Mesendoderm (in vitro differentiated cells): ENCODE results near the gene NUP107.

Experiments
- DNase-seq: peaks from one replicate; pipeline ENCODE4 v3.0.0; 2013
- H2AK5ac ChIP-seq: 2 replicates; pipeline ENCODE4 v1.6.1; 2013; ENCODE audit warnings: low read length, inconsistent platforms
- H2BK120ac ChIP-seq: 2 replicates; pipeline ENCODE4 v1.6.1; 2013; ENCODE audit warnings: low read depth, mild to moderate bottlenecking, low read length, moderate library complexity, mixed read lengths
- H2BK15ac ChIP-seq: replicated peaks from 2 replicates; pipeline ENCODE4 v1.6.1; 2013; ENCODE audit warnings: low read depth, mild to moderate bottlenecking, moderate library complexity
- H2BK5ac ChIP-seq: 2 replicates; pipeline ENCODE4 v1.6.1; 2013; ENCODE audit warnings: low read length, inconsistent platforms
- H3K18ac ChIP-seq: 2 replicates; pipeline ENCODE4 v1.6.1; 2013; ENCODE audit warnings: mild to moderate bottlenecking, low read length, mixed read lengths
- H3K23ac ChIP-seq: one replicate; pipeline ENCODE4 v1.6.1; 2013; ENCODE audit warnings: low read length
- H3K27ac ChIP-seq: 2 replicates; pipeline ENCODE4 v1.5.1; 2013; ENCODE audit warnings: low read depth, mild to moderate bottlenecking, inconsistent platforms, low read length, moderate library complexity
- H3K27me3 ChIP-seq: 2 replicates; pipeline ENCODE4 v1.6.1; 2013; ENCODE audit warnings: low read length, control low read depth, mild to moderate bottlenecking, inconsistent platforms; ENCODE audit not compliant: insufficient read depth, poor library complexity
- H3K36me3 ChIP-seq: 2 replicates; pipeline ENCODE4 v1.6.1; 2013; ENCODE audit warnings: low read length, inconsistent platforms; ENCODE audit not compliant: control insufficient read depth, insufficient read depth
- H3K4ac ChIP-seq: one replicate; pipeline ENCODE4 v1.6.1; 2013; ENCODE audit warnings: low read depth, mild to moderate bottlenecking, low read length, moderate library complexity
- H3K4me1 ChIP-seq: 2 replicates; pipeline ENCODE4 v1.6.1; 2013; ENCODE audit warnings: low read depth, low read length, inconsistent platforms; ENCODE audit not compliant: control insufficient read depth
- H3K4me2 ChIP-seq: 2 replicates; pipeline ENCODE4 v1.6.1; 2013; ENCODE audit warnings: low read length
- H3K4me3 ChIP-seq: 2 replicates; pipeline ENCODE4 v1.5.1; 2013; ENCODE audit warnings: mild to moderate bottlenecking, low read length
- H3K56ac ChIP-seq: one replicate; pipeline ENCODE4 v1.6.1; 2013; ENCODE audit warnings: low read length
- H3K79me1 ChIP-seq: 2 replicates; pipeline ENCODE4 v1.6.1; 2013; ENCODE audit warnings: low read length, inconsistent platforms
- H3K79me2 ChIP-seq: 2 replicates; pipeline ENCODE4 v1.6.1; 2013; ENCODE audit warnings: mild to moderate bottlenecking, low read length; ENCODE audit not compliant: control insufficient read depth, insufficient read depth
- H3K9ac ChIP-seq: 2 replicates; pipeline ENCODE4 v1.6.1; 2013; ENCODE audit warnings: low read length, inconsistent platforms
- H4K5ac ChIP-seq: one replicate; pipeline ENCODE4 v1.6.1; 2013; ENCODE audit warnings: low read length
- H4K8ac ChIP-seq: one replicate; pipeline ENCODE4 v1.6.1; 2013; ENCODE audit warnings: low read depth, mild to moderate bottlenecking, control low read depth, low read length, moderate library complexity
- WGBS: extraction: QIAGEN DNeasy Blood & Tissue Kit; methylation state at CpG from one replicate; pipeline ENCODE4 v1.1.7; 2013; ENCODE audit warnings: low lambda C conversion rate, missing lambda C conversion rate; ENCODE audit not compliant: insufficient coverage; ENCODE audit errors: extremely low coverage; 5-methylcytosine and 5-hydroxymethylcytosine counted together

The NUP107 gene

GRCh38 chr12:68785823-68786222, 99.0 kb downstream of the NUP107 start:
- Histone ChIP-seq H3K4me2 (no peak overlapping the region), H3K56ac (no peak overlapping the region), H3K27me3 (no peaks in the 10 kb centered on the region), H3K4me1 (no peaks in the 10 kb centered on the region), H3K79me1 (no peaks in the 10 kb centered on the region), H3K18ac (no peak overlapping the region), H3K9ac (no peak overlapping the region), H4K8ac (no peak overlapping the region), H4K5ac (no peak overlapping the region), H3K27ac (no peak overlapping the region), H3K36me3 (no peaks in the 10 kb centered on the region), H2BK120ac (no peak overlapping the region), H3K4me3 (no peak overlapping the region), H2BK15ac (no peak overlapping the region), H3K4ac (no peak overlapping the region), H2AK5ac (no peak overlapping the region), H3K23ac (no peak overlapping the region), H3K79me2 (no peaks in the 10 kb centered on the region), H2BK5ac (no peak overlapping the region)
- no CpG with 5 or more reads among the region's 5 CpGs for WGBS
- DNase-seq: no peak

- Histone ChIP-seq H3K27me3 (no peaks in the 10 kb centered on the region), H3K18ac (no peak overlapping the region), H3K4me3 (no peak overlapping the region), H3K4me1 (no peaks in the 10 kb centered on the region), H4K5ac (no peak overlapping the region), H3K27ac (no peak overlapping the region), H3K9ac (no peak overlapping the region), H3K79me1 (no peaks in the 10 kb centered on the region), H3K79me2 (no peaks in the 10 kb centered on the region), H3K4me2 (no peak overlapping the region), H2BK5ac (no peak overlapping the region), H2BK15ac (no peak overlapping the region), H2AK5ac (no peak overlapping the region), H3K23ac (no peak overlapping the region), H2BK120ac (no peak overlapping the region), H3K4ac (no peak overlapping the region), H4K8ac (no peak overlapping the region), H3K36me3 (no peaks in the 10 kb centered on the region), H3K56ac (no peak overlapping the region)
- DNase-seq: no peak
- no CpG with 5 or more reads among the region's 2 CpGs for WGBS
These were observed 100.2 kb downstream of the NUP107 start for GRCh38 chr12:68786929-68787328.

GRCh38 chr12:68788554-68789143, 101.9 kb downstream of the NUP107 start:
- H4K8ac ChIP-seq: no peak overlapping the region
- no peaks in the 10 kb centered on the region for H3K79me1 ChIP-seq
- no peak overlapping the region for H3K18ac ChIP-seq
- no peaks in the 10 kb centered on the region for H3K27me3 ChIP-seq
- H2BK5ac ChIP-seq: no peak overlapping the region
- H2BK15ac ChIP-seq: no peak overlapping the region
- H3K4me1 ChIP-seq: no peaks in the 10 kb centered on the region
- no peak overlapping the region for H3K27ac ChIP-seq
- H3K4me2 ChIP-seq: no peak overlapping the region
- H3K79me2 ChIP-seq: no peaks in the 10 kb centered on the region
- H3K9ac ChIP-seq: no peak overlapping the region
- H4K5ac ChIP-seq: no peak overlapping the region
- H3K36me3 ChIP-seq: no peaks in the 10 kb centered on the region
- no peak overlapping the region for H3K23ac ChIP-seq
- H2AK5ac ChIP-seq: no peak overlapping the region
- H2BK120ac ChIP-seq: no peak overlapping the region
- WGBS: no CpG with 5 or more reads among the region's 3 CpGs
- H3K56ac ChIP-seq: no peak overlapping the region
- H3K4me3 ChIP-seq: no peak overlapping the region
- DNase-seq: no peak
- no peak overlapping the region for H3K4ac ChIP-seq

GRCh38 chr12:68789144-68789878, 102.5 kb downstream of the NUP107 start:
- WGBS: no CpG with 5 or more reads among the region's 14 CpGs
- H2BK5ac ChIP-seq: no peak overlapping the region

GRCh38 chr12:68790081-68790951, 103.5 kb downstream of the NUP107 start:
- no peaks in the 10 kb centered on the region for H3K27me3 ChIP-seq
- H3K18ac ChIP-seq: no peak overlapping the region
- no peak overlapping the region for H4K8ac ChIP-seq
- no peaks in the 10 kb centered on the region for H3K79me1 ChIP-seq
- H3K23ac ChIP-seq: no peak overlapping the region
- H3K27ac ChIP-seq: no peak overlapping the region
- no peaks in the 10 kb centered on the region for H3K79me2 ChIP-seq
- H2BK120ac ChIP-seq: no peak overlapping the region
- H3K56ac ChIP-seq: no peak overlapping the region
- no peak for DNase-seq
- H3K4me3 ChIP-seq: no peak overlapping the region
- no peak overlapping the region for H2AK5ac ChIP-seq
- H4K5ac ChIP-seq: no peak overlapping the region
- no CpG with 5 or more reads among the region's 13 CpGs for WGBS
- no peak overlapping the region for H2BK5ac ChIP-seq
- no peak overlapping the region for H2BK15ac ChIP-seq
- H3K4me1 ChIP-seq: no peaks in the 10 kb centered on the region
- H3K9ac ChIP-seq: no peak overlapping the region
- no peak overlapping the region for H3K4me2 ChIP-seq
- H3K36me3 ChIP-seq: no peaks in the 10 kb centered on the region
- no peak overlapping the region for H3K4ac ChIP-seq

More at GRCh38 chr12:68789144-68789878, 102.5 kb downstream of the NUP107 start:
- H3K4ac ChIP-seq: no peak overlapping the region
- H2BK120ac ChIP-seq: no peak overlapping the region
- no peak overlapping the region for H3K18ac ChIP-seq
- no peak overlapping the region for H4K8ac ChIP-seq
- no peak overlapping the region for H2AK5ac ChIP-seq
- H3K4me2 ChIP-seq: no peak overlapping the region
- H3K56ac ChIP-seq: no peak overlapping the region
- no peak for DNase-seq
- no peaks in the 10 kb centered on the region for H3K27me3 ChIP-seq
- no peak overlapping the region for H3K27ac ChIP-seq
- H4K5ac ChIP-seq: no peak overlapping the region
- H3K23ac ChIP-seq: no peak overlapping the region
- no peaks in the 10 kb centered on the region for H3K79me2 ChIP-seq
- H3K36me3 ChIP-seq: no peaks in the 10 kb centered on the region
- H2BK15ac ChIP-seq: no peak overlapping the region
- no peak overlapping the region for H3K4me3 ChIP-seq
- no peak overlapping the region for H3K9ac ChIP-seq
- no peaks in the 10 kb centered on the region for H3K79me1 ChIP-seq
- no peaks in the 10 kb centered on the region for H3K4me1 ChIP-seq
